Kasumi-1 (cell line): Measurements from ENCODE around the gene RNASE11.
"Not testable (repeated sequence)": the region's sequence is repeated elsewhere in the genome, so short reads cannot be mapped to it uniquely, and the experiment has no call there.

Experiments used
- DNase-seq, 2 experiments: peaks; one replicate each; lab custom pipeline; 2025; lab: John Stamatoyannopoulos, UW

RNASE11 gene

GRCh38 chr14:20587489-20588154 lies at the start of gene RNASE11:
TSS of gene RNASE11 (minus strand) at chr14:20588001.
- DNase-seq: no peak

GRCh38 chr14:20632831-20633691 lies 45.3 kb upstream of the RNASE11 start:
- DNase-seq: peak; percentile 78

- no peak for DNase-seq
These were observed 44.6 kb upstream of the RNASE11 start for GRCh38 chr14:20632448-20632830.

- DNase-seq: peak in 1 of 2 experiments; percentile 46
These were observed 44.1 kb upstream of the RNASE11 start for GRCh38 chr14:20631880-20632389.

- DNase-seq: peak; percentile 48 to 59
These were observed 43.5 kb upstream of the RNASE11 start for GRCh38 chr14:20631023-20631879.

- peak; percentile 51 to 82 for DNase-seq
These were observed 42.7 kb upstream of the RNASE11 start for GRCh38 chr14:20630340-20631022.

GRCh38 chr14:20628063-20628854 lies 40.5 kb upstream of the RNASE11 start:
- no peak for DNase-seq

GRCh38 chr14:20627346-20628027 lies 39.7 kb upstream of the RNASE11 start:
- no peak for DNase-seq

- DNase-seq: no peak
These were observed 38.5 kb upstream of the RNASE11 start for GRCh38 chr14:20626274-20626673.

- DNase-seq: no peak
These were observed 36.8 kb upstream of the RNASE11 start for GRCh38 chr14:20624495-20625070.

GRCh38 chr14:20623798-20624197 lies 36.0 kb upstream of the RNASE11 start:
- no peak for DNase-seq

GRCh38 chr14:20622816-20623291 lies 35.1 kb upstream of the RNASE11 start:
- no peak for DNase-seq

GRCh38 chr14:20620798-20621478 lies 33.1 kb upstream of the RNASE11 start:
- no peak for DNase-seq

GRCh38 chr14:20619688-20620087 lies 31.9 kb upstream of the RNASE11 start:
- not testable (repeated sequence) for DNase-seq

- DNase-seq: no peak
These were observed 30.5 kb upstream of the RNASE11 start for GRCh38 chr14:20618271-20618749.

GRCh38 chr14:20617138-20618003 lies 29.6 kb upstream of the RNASE11 start:
- no peak for DNase-seq

GRCh38 chr14:20615996-20616395 lies 28.2 kb upstream of the RNASE11 start:
- no peak for DNase-seq
